Measurements from ENCODE around the gene GNB3.

Gene GNB3

DNA sequence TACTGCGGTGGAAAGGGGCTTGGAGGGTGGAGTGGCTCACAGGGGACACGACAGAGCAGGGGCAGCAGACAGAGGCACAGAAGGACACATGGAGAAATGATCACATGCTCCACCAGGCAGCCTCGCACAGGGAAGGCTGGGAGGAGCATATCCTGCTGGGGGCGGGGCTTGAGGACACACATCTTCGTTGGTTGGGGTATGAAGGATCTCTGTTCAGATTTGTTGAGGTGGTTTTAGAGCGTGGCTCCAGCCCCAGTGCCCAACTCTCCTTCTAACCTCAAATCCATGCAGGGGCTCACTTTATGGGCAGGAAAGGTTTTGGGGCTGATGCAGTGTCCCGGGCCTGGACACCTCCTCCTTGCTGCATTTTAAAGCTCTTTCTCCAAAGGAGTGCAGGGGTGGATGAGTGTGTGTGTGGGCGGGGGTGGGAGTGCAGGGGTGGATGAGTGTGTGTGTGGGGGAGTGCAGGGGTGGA, 13.3 kb upstream of the GNB3 start:
- Mint-ChIP-seq H3K27me3 (ENCODE audit: low read depth) (peaks cover 55% of the 10 kb centered on the region), H3K4me1 (ENCODE audit: low read depth) (peaks cover 19% of the 10 kb centered on the region), H3K36me3 (ENCODE audit: low read depth) (no peaks in the 10 kb centered on the region), H3K27ac (peak overlapping the region; percentile 10), H3K4me3 (peak overlapping the region; percentile 55), H3K9me3 (no peaks in the 10 kb centered on the region)
- DNase-seq (ENCODE audit: low spot score), result peak; percentile 53

DNA sequence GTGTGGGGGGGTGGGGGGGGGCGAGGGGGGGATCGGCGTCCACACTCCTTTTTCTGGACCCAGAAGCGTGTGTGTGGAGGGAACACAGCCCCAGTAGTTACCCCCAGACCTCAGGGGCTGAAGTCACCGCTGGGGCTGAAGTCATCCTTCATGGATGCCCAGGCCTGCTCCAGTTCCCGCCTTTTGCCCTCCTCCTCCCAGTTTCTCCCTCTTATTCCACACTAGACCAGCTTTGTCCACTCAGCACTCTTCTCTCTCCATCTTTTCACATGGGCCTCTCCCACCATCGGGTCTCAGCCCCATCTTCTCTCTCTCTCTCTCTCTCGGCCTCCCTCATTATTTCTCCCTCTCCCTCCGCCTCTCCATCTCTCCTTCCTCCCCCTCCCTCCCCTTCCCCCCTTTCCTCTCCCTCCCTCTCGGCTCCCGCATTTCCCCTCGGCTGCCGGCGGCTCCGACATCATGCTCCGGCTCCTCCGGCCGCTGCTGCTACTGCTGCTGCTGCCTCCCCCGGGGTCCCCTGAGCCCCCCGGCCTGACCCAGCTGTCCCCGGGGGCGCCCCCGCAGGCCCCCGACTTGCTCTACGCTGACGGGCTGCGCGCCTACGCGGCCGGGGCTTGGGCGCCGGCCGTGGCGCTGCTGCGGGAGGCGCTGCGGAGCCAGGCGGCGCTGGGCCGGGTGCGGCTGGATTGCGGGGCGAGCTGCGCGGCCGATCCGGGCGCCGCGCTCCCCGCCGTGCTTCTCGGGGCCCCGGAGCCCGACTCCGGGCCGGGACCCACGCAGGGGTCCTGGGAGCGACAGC, 12.5 kb upstream of the GNB3 start, which contains the start of gene P3H3:
Gene P3H3, plus strand, starts transcription at position 426 of the 799 bp plus-strand sequence. Its CDS starts 34 bp downstream, at position 460.
- H3K4me1 Mint-ChIP-seq (ENCODE audit: low read depth), result peaks cover 19% of the 10 kb centered on the region
- H3K27ac Mint-ChIP-seq, result peak within 1 kb of the TSS; percentile 59
- no peak for DNase-seq (ENCODE audit: low spot score)
- peaks cover 49% of the 10 kb centered on the region for H3K27me3 Mint-ChIP-seq (ENCODE audit: low read depth)
- H3K36me3 Mint-ChIP-seq (ENCODE audit: low read depth), result no peaks in the 10 kb centered on the region
- H3K4me3 Mint-ChIP-seq, result peak within 1 kb of the TSS; percentile 85
- H3K9me3 Mint-ChIP-seq, result no peaks in the 10 kb centered on the region

DNA sequence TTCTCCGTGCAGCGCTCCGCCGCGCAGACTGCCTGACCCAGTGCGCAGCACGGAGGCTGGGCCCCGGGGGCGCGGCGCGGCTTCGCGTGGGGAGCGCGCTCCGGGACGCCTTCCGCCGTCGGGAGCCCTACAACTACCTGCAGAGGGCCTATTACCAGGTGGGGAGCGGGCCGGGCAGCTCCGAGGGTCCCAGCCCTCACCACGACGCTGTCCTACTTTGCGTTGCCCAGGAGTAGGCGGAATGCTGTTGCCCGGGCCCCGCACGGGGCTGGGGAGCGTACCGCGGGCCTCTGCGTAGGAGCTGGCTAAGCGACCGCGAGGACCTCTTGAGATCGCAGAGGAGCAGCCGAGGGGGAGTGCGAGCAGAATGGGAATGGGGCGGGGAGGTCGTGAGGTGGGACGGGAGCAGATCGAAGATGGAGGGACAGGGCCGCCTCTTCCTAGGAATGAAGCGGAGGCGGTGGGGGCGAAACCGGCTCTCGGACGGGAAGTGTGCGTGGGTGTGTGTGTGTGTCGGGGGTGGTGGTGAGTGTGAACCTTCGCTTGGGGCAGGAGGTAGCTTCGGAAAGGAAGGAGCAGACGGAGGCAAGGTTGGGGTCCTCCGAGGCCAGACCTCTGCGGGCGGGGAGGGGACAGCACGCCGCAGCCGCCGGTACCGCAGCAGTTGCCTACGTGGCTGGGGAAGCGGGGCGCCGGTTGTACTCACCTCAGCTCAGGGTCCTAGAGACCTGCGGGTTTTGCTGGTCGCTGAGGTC, 11.8 kb upstream of the GNB3 start:
- H3K4me3 Mint-ChIP-seq, result peak overlapping the region; percentile 85

GRCh38 chr12:6829536-6830220, 11.0 kb upstream of the GNB3 start:
- H3K27me3 Mint-ChIP-seq (ENCODE audit: low read depth), result peaks cover 40% of the 10 kb centered on the region
- DNase-seq (ENCODE audit: low spot score), result no peak
- H3K27ac Mint-ChIP-seq, result no peak overlapping the region
- no peaks in the 10 kb centered on the region for H3K9me3 Mint-ChIP-seq
- no peaks in the 10 kb centered on the region for H3K36me3 Mint-ChIP-seq (ENCODE audit: low read depth)
- peak overlapping the region; percentile 85 for H3K4me3 Mint-ChIP-seq
- H3K4me1 Mint-ChIP-seq (ENCODE audit: low read depth), result peaks cover 19% of the 10 kb centered on the region

More for the DNA sequence above, 11.8 kb upstream of the GNB3 start:
- peak; percentile 37 for DNase-seq (ENCODE audit: low spot score)
- Mint-ChIP-seq H3K27ac (peak overlapping the region; percentile 59), H3K4me1 (ENCODE audit: low read depth) (peaks cover 19% of the 10 kb centered on the region), H3K9me3 (no peaks in the 10 kb centered on the region), H3K27me3 (ENCODE audit: low read depth) (peaks cover 44% of the 10 kb centered on the region), H3K36me3 (ENCODE audit: low read depth) (no peaks in the 10 kb centered on the region)

DNA sequence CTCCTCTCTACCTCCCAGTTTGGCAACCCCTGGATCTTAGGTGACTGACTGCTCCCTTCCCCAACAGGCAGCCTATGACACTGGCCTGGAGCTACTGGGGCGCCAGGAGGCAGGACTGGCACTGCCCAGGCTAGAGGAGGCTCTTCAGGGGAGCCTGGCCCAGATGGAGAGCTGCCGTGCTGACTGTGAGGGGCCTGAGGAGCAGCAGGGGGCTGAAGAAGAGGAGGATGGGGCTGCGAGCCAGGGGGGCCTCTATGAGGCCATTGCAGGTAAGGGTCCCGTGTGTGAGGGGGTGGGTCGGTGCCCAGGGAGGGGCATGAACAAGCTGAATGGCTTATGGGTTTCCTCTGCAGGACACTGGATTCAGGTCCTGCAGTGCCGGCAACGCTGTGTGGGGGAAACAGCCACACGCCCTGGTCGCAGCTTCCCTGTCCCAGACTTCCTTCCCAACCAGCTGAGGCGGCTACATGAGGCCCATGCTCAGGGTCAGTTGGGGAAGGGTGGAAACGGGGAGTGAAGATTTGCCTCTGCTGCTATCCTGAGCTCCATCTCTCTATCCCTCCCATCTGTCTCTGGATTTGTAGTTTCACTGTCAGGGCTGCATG, 10.3 kb upstream of the GNB3 start:
- H3K9me3 Mint-ChIP-seq, result no peaks in the 10 kb centered on the region
- H3K4me1 Mint-ChIP-seq (ENCODE audit: low read depth), result peaks cover 18% of the 10 kb centered on the region
- H3K36me3 Mint-ChIP-seq (ENCODE audit: low read depth), result no peaks in the 10 kb centered on the region
- H3K27me3 Mint-ChIP-seq (ENCODE audit: low read depth), result peaks cover 33% of the 10 kb centered on the region
- DNase-seq (ENCODE audit: low spot score), result no peak
- no peak overlapping the region for H3K27ac Mint-ChIP-seq
- H3K4me3 Mint-ChIP-seq, result peak overlapping the region; percentile 37

- Mint-ChIP-seq H3K4me3 (no peak overlapping the region), H3K4me1 (ENCODE audit: low read depth) (peaks cover 20% of the 10 kb centered on the region), H3K9me3 (no peaks in the 10 kb centered on the region), H3K36me3 (ENCODE audit: low read depth) (no peaks in the 10 kb centered on the region), H3K27me3 (ENCODE audit: low read depth) (peaks cover 30% of the 10 kb centered on the region), H3K27ac (no peak overlapping the region)
- no peak for DNase-seq (ENCODE audit: low spot score)
Measured at GRCh38 chr12:6830999-6831398, 9.7 kb upstream of the GNB3 start.

DNA sequence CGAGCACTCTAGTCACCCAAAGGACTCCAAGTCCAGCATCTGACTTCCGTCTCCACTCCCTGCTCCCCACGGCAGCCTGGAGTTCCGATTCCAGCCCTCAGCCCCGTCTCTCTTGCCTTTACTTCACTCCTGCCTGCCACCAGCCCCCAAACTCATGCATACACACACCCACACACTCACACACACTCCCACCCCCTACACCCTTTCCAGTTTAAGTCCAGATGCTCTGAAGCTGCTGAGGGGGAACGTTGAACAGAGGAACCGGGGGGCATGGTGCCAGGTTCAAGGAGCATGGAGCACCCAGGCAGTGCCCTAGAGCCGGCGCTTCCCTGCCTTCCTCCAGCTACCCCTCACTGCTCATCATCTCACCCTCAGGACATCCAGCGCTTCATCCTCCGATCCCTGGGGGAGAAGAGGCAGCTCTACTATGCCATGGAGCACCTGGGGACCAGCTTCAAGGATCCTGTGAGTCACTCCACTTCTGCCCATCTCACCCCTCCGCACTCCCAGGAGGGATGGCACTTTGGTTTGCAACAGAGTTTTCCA, 9.2 kb upstream of the GNB3 start:
- DNase-seq (ENCODE audit: low spot score), result no peak
- Mint-ChIP-seq H3K4me1 (ENCODE audit: low read depth) (peaks cover 20% of the 10 kb centered on the region), H3K9me3 (no peaks in the 10 kb centered on the region), H3K4me3 (no peak overlapping the region), H3K36me3 (ENCODE audit: low read depth) (no peaks in the 10 kb centered on the region), H3K27ac (no peak overlapping the region), H3K27me3 (ENCODE audit: low read depth) (peaks cover 27% of the 10 kb centered on the region)

DNA sequence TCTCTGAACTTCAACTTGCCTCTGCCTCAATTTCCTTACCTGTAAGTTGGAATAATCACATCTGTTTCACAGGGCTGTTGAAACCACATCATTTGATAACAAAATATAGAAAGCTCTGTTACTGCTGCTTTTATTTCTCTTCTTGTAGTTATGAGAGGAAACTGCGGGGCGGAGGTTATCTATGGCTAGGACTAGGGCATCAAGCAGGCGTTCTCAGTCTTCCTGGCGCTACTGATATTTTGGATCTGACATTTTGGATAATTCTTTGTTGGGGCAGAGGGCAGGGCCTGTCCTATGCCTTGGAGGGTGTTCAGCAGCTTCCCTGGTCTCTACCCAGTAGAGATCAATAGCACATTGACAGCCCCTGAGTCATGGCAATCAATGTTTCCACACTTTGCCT, 8.6 kb upstream of the GNB3 start:
- Mint-ChIP-seq H3K4me3 (no peak overlapping the region), H3K4me1 (ENCODE audit: low read depth) (peaks cover 19% of the 10 kb centered on the region), H3K27ac (no peak overlapping the region), H3K36me3 (ENCODE audit: low read depth) (no peaks in the 10 kb centered on the region), H3K9me3 (no peaks in the 10 kb centered on the region), H3K27me3 (ENCODE audit: low read depth) (peaks cover 27% of the 10 kb centered on the region)
- DNase-seq (ENCODE audit: low spot score), result no peak

DNA sequence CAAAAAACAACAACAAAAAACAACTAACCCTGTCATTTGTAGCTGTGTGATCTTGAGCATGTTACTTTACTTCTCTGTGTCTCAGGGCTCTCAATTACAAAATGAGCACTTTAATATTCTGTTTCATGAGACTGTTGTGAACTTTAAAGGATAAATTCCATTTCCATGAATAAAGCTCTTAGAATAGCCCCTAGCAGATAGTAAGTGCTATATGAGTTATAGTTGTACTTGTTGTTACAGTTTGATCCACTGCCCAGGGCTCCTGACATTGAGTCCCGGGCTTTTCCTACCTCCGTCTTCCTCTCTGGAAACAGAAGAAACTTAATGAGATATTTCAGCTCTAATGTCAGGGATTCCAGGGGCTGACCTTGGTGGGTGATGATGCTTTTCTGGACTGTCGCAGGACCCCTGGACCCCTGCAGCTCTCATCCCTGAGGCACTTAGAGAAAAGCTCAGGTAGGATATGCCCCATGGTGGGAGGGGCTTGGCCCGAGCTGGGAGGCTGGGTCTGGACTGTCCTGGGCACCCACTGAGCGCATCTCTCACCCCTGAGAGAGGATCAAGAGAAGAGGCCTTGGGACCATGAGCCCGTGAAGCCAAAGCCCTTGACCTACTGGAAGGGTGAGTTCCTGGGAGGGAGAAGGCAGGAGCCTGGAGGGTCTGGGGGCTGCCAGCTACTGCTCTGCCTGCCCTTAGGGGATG, 7.4 kb upstream of the GNB3 start:
- Mint-ChIP-seq H3K27ac (no peak overlapping the region), H3K27me3 (ENCODE audit: low read depth) (peaks cover 19% of the 10 kb centered on the region), H3K4me1 (ENCODE audit: low read depth) (peaks cover 13% of the 10 kb centered on the region), H3K9me3 (no peaks in the 10 kb centered on the region), H3K4me3 (no peak overlapping the region), H3K36me3 (ENCODE audit: low read depth) (no peaks in the 10 kb centered on the region)
- no peak for DNase-seq (ENCODE audit: low spot score)

DNA sequence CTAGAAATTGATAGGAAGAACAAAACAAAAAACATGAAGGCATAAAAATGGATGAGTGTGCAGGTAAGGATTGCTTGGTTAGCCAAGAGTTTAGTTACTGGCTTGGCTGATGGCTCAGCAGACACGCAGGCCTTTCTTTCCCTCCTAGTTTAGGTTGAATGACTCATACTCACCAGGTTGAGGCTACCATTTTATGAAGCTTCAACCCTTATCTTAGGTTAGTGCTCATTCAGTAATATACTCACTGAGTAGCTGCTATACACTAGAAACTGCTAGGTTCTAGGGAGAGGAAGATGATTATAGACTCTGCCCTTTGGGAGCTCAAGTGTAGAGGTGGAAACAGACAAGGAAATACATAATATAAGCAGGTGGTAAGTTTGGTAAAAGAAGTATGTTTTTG, 6.5 kb upstream of the GNB3 start:
- no peaks in the 10 kb centered on the region for H3K36me3 Mint-ChIP-seq (ENCODE audit: low read depth)
- H3K9me3 Mint-ChIP-seq, result no peaks in the 10 kb centered on the region
- H3K27ac Mint-ChIP-seq, result no peak overlapping the region
- H3K27me3 Mint-ChIP-seq (ENCODE audit: low read depth), result peaks cover 14% of the 10 kb centered on the region
- H3K4me1 Mint-ChIP-seq (ENCODE audit: low read depth), result peaks cover 8% of the 10 kb centered on the region
- no peak overlapping the region for H3K4me3 Mint-ChIP-seq
- no peak for DNase-seq (ENCODE audit: low spot score)

- Mint-ChIP-seq H3K27me3 (ENCODE audit: low read depth) (peaks cover 10% of the 10 kb centered on the region), H3K36me3 (ENCODE audit: low read depth) (no peaks in the 10 kb centered on the region), H3K4me3 (no peak overlapping the region), H3K27ac (no peak overlapping the region), H3K4me1 (ENCODE audit: low read depth) (peaks cover 6% of the 10 kb centered on the region), H3K9me3 (no peaks in the 10 kb centered on the region)
- DNase-seq (ENCODE audit: low spot score), result no peak
Measured at GRCh38 chr12:6834873-6835272, 5.9 kb upstream of the GNB3 start.

DNA sequence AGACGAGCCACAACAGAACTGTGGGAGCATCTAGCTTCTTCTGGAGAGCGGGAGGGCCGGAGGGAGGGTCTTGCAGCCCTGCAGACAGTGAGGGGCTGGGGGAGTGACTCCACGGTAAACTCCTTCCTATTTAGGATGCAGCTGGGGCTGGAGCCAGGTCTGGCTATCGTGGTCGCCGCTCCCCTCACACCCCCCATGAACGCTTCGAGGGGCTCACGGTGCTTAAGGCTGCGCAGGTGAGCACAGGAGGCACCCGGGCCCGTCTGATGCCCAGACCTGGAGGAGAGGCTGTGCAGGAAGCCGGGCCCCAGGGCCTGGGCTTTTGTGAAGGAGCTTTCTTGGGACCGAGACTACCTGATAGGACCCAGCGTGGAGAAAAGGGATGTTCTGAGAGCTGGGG, 3.9 kb upstream of the GNB3 start:
- Mint-ChIP-seq H3K4me3 (no peak overlapping the region), H3K27ac (no peak overlapping the region), H3K4me1 (ENCODE audit: low read depth) (peaks cover 6% of the 10 kb centered on the region), H3K27me3 (ENCODE audit: low read depth) (no peaks in the 10 kb centered on the region), H3K9me3 (no peaks in the 10 kb centered on the region), H3K36me3 (ENCODE audit: low read depth) (no peaks in the 10 kb centered on the region)
- DNase-seq (ENCODE audit: low spot score), result no peak

All from T-helper 2 cell treated with Interferon-gamma antibody and Interleukin-4, amounts not matched to agents 5 μg/mL and 100 μg/mL, for 36 hours (primary cell).